GM21737 (cell line): ENCODE measurements around the gene ANKUB1.

Experiments
- ATAC-seq: cut with Tn5 transposase; IDR thresholded peaks from one replicate; pipeline ENCODE4 v1.9.1; 2021; ENCODE audit warnings: mild to moderate bottlenecking, moderate library complexity; ENCODE audit not compliant: unreplicated experiment

The ANKUB1 gene

DNA sequence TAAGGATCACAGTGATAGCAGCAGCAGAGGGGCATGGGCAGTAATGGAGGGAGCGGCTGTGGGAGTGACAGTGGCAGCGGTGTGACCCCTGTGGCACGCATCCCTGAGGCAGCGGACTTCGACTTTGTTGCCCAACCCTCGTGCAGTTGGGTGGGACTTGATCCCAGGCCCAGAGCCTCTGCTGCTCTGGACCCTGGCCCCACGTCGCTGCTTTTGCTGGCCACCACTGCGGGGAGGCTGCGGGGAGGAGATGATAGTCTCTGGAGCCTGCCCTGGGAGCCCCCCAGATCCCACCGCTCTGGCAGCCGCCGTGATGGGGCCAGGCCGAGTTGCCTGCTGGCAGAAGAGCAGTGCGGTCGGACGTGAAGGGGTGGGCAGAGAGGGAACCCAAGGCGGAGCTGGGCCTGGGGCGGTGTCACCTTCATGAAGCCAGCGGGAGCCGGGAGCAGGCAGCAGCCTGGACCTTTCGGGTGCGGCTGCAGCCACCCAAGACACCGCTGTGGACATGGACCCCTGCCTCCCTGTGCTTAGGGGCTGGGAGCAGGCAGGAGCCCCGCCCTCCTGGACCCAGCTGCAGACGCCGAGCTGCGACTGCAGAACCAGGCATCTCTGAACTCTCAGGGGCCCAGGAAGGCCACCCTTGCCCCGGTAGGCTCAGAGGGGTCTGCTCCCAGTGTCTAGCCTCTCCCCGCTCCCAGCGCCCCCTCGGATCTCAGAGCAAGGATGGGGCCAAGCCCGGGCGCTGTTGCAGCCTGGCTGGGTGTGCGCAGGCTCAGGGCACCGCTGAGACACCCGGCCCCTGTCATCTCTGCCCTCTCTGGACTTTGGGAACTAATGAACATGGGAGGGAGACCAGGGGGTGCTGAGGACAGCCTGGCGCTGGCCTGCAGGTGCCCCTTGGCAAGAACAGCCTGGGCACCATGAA, 78.4 kb downstream of the ANKUB1 start:
- no peak for ATAC-seq
